Neuronal stem cell (in vitro differentiated cells): ENCODE data around the gene CFAP65.

ENCODE experiments used
- DNase-seq: peaks from one replicate; pipeline ENCODE4 v3.0.0-alpha.2; 2013; ENCODE audit warnings: low spot score
- H2AFZ ChIP-seq: one replicate; pipeline ENCODE4 v1.6.1; 2013; ENCODE audit warnings: mild to moderate bottlenecking, low read length, inconsistent platforms
- H2AK5ac ChIP-seq: 2 replicates; pipeline ENCODE4 v1.6.1; 2013; ENCODE audit warnings: low read depth, mild to moderate bottlenecking, inconsistent platforms, low read length, moderate library complexity, mixed read lengths
- H2BK120ac ChIP-seq: 2 replicates; pipeline ENCODE4 v1.6.1; 2013; ENCODE audit warnings: low read depth, mild to moderate bottlenecking, inconsistent platforms, low read length, moderate library complexity, mixed read lengths
- H2BK12ac ChIP-seq: one replicate; pipeline ENCODE4 v1.6.1; 2013; ENCODE audit warnings: low read length, inconsistent platforms
- H2BK15ac ChIP-seq: 2 replicates; pipeline ENCODE4 v1.6.1; 2013; ENCODE audit warnings: mild to moderate bottlenecking, low read length, inconsistent platforms, mixed read lengths
- H2BK5ac ChIP-seq: one replicate; pipeline ENCODE4 v1.6.1; 2013; ENCODE audit warnings: inconsistent platforms, mild to moderate bottlenecking, low read length, moderate library complexity
- H3K14ac ChIP-seq: one replicate; pipeline ENCODE4 v1.6.1; 2013; ENCODE audit warnings: low read length, inconsistent platforms
- H3K18ac ChIP-seq: 2 replicates; pipeline ENCODE4 v1.6.1; 2013; ENCODE audit warnings: low read length, inconsistent platforms
- H3K23ac ChIP-seq: 2 replicates; pipeline ENCODE4 v1.6.1; 2013; ENCODE audit warnings: low read depth, mild to moderate bottlenecking, mixed read lengths, low read length, inconsistent platforms; ENCODE audit not compliant: poor library complexity
- H3K27ac ChIP-seq: replicated peaks from 3 replicates; pipeline ENCODE4 v1.5.1; 2013; ENCODE audit warnings: low read length, inconsistent platforms
- H3K27me3 ChIP-seq, 3 experiments: 2 replicates each; pipeline ENCODE4 v1.6.1; 2013; ENCODE audit warnings: low read length in 3 of 3, mild to moderate bottlenecking in 2 of 3, inconsistent platforms in 1 of 3, low read depth in 1 of 3, mixed read lengths in 1 of 3, moderate library complexity in 1 of 3; ENCODE audit not compliant: control insufficient read depth in 3 of 3, insufficient read depth in 3 of 3
- H3K36me3 ChIP-seq, 2 donors: replicated peaks in 1 of 2; 2 replicates each; pipeline ENCODE4 v1.6.1; 2013; ENCODE audit warnings: low read length in 2 of 2; ENCODE audit not compliant: control insufficient read depth in 2 of 2, insufficient read depth in 2 of 2
- H3K4ac ChIP-seq: 2 replicates; pipeline ENCODE4 v1.6.1; 2013; ENCODE audit warnings: inconsistent platforms, mild to moderate bottlenecking, low read length, moderate library complexity
- H3K4me1 ChIP-seq, 2 donors: 1 replicate in 1 of 2; 2 replicates in 1 of 2; pipeline ENCODE4 v1.6.1; 2013; ENCODE audit warnings: low read length in 2 of 2, low read depth in 1 of 2; ENCODE audit not compliant: control insufficient read depth in 2 of 2, insufficient read depth in 1 of 2
- H3K4me2 ChIP-seq: one replicate; pipeline ENCODE4 v1.6.1; 2013; ENCODE audit warnings: mild to moderate bottlenecking, low read length, inconsistent platforms; ENCODE audit not compliant: insufficient read depth, poor library complexity, severe bottlenecking
- H3K4me3 ChIP-seq, 2 donors: 2 replicates each; pipeline ENCODE4 v1.5.1; 2013; ENCODE audit warnings: low read length in 2 of 2, mild to moderate bottlenecking in 2 of 2, inconsistent platforms in 1 of 2, moderate library complexity in 1 of 2
- H3K79me1 ChIP-seq: one replicate; pipeline ENCODE4 v1.6.1; 2013; ENCODE audit warnings: low read depth, mild to moderate bottlenecking, inconsistent platforms, low read length, moderate library complexity
- H3K9ac ChIP-seq: one replicate; pipeline ENCODE4 v1.6.1; 2013; ENCODE audit warnings: mild to moderate bottlenecking, low read depth, low read length, inconsistent platforms; ENCODE audit not compliant: poor library complexity
- H3K9me3 ChIP-seq, 2 donors: replicated peaks in 1 of 2; 2 replicates each; pipeline versions ENCODE3 to v1.6.1; 2013; ENCODE audit warnings: low read length in 2 of 2, mild to moderate bottlenecking in 2 of 2, inconsistent platforms in 1 of 2, low read depth in 1 of 2, mixed read lengths in 1 of 2, moderate library complexity in 1 of 2; ENCODE audit not compliant: control insufficient read depth in 2 of 2, insufficient read depth in 1 of 2
- H4K8ac ChIP-seq: one replicate; pipeline ENCODE4 v1.6.1; 2013; ENCODE audit warnings: low read depth, mild to moderate bottlenecking, inconsistent platforms, low read length, moderate library complexity
- H4K91ac ChIP-seq: one replicate; pipeline ENCODE4 v1.6.1; 2013; ENCODE audit warnings: low read length, low read depth, mild to moderate bottlenecking, inconsistent platforms; ENCODE audit not compliant: poor library complexity
- WGBS, 2 donors: extraction: QIAGEN DNeasy Blood & Tissue Kit; methylation state at CpG; one replicate each; pipeline ENCODE4 v1.1.7; 2013; ENCODE audit warnings: missing lambda C conversion rate in 2 of 2, mixed read lengths in 1 of 2; ENCODE audit not compliant: insufficient read length in 2 of 2, insufficient replicate concordance in 1 of 2; ENCODE audit errors: extremely low coverage in 2 of 2; 5-methylcytosine and 5-hydroxymethylcytosine counted together

The CFAP65 gene

GRCh38 chr2:219003267-219003634 lies 38.1 kb downstream of the CFAP65 start:
- Histone ChIP-seq H3K4me1 (peaks cover 9 to 20% of the 10 kb centered on the region in 2 donors), H3K14ac (no peak overlapping the region), H4K8ac (no peak overlapping the region), H3K9ac (no peak overlapping the region), H4K91ac (no peak overlapping the region), H3K18ac (peak overlapping the region; percentile 71), H3K4me2 (peak overlapping the region; percentile 69), H3K27ac (no peak overlapping the region), H3K23ac (peak overlapping the region; percentile 5), H3K27me3 (peaks cover 30 to 79% (median 74%) of the 10 kb centered on the region in 3 experiments), H2BK120ac (no peak overlapping the region), H2BK5ac (no peak overlapping the region), H2BK12ac (no peak overlapping the region), H3K4me3 (peak overlapping the region in 1 of 2 donors; percentile 72), H3K9me3 (peaks cover 0 to 1% of the 10 kb centered on the region in 2 donors), H3K4ac (no peak overlapping the region), H3K36me3 (no peaks in the 10 kb centered on the region), H2BK15ac (no peak overlapping the region), H2AK5ac (no peak overlapping the region), H3K79me1 (no peaks in the 10 kb centered on the region), H2AFZ (peak overlapping the region; percentile 73)
- WGBS, 2 donors: no CpG with 5 or more reads among the region's 20 CpGs
- DNase-seq: no peak

GRCh38 chr2:219002395-219003266 lies 38.7 kb downstream of the CFAP65 start:
- Histone ChIP-seq H3K4ac (no peak overlapping the region), H3K9ac (peak overlapping the region; percentile 60), H2AK5ac (peak overlapping the region; percentile 63), H3K36me3 (no peaks in the 10 kb centered on the region), H3K4me1 (peaks cover 9 to 21% of the 10 kb centered on the region in 2 donors), H3K23ac (peak overlapping the region; percentile 5), H2BK5ac (no peak overlapping the region), H3K9me3 (peaks cover 0 to 1% of the 10 kb centered on the region in 2 donors), H3K4me2 (peak overlapping the region; percentile 69), H3K27ac (no peak overlapping the region), H4K91ac (no peak overlapping the region), H3K79me1 (no peaks in the 10 kb centered on the region), H2BK120ac (no peak overlapping the region), H4K8ac (peak overlapping the region; percentile 43), H2BK12ac (no peak overlapping the region), H3K18ac (peak overlapping the region; percentile 71), H2BK15ac (no peak overlapping the region), H3K14ac (peak overlapping the region; percentile 82), H2AFZ (peak overlapping the region; percentile 73), H3K27me3 (peaks cover 30 to 85% (median 80%) of the 10 kb centered on the region in 3 experiments), H3K4me3 (peak overlapping the region in 1 of 2 donors; percentile 72)
- WGBS, 2 donors: no CpG with 5 or more reads among the region's 72 CpGs
- DNase-seq: peak; percentile 59

- Histone ChIP-seq H4K8ac (no peak overlapping the region), H3K9ac (peak overlapping the region; percentile 60), H3K4me3 (no peak overlapping the region), H2BK120ac (no peak overlapping the region), H2BK12ac (no peak overlapping the region), H2AK5ac (peak overlapping the region; percentile 63), H3K14ac (peak overlapping the region; percentile 82), H3K9me3 (peaks cover 0 to 1% of the 10 kb centered on the region in 2 donors), H3K4ac (no peak overlapping the region), H2AFZ (peak overlapping the region; percentile 73), H3K27me3 (peaks cover 30 to 90% (median 88%) of the 10 kb centered on the region in 3 experiments), H3K18ac (peak overlapping the region; percentile 57), H3K4me1 (peaks cover 9 to 21% of the 10 kb centered on the region in 2 donors), H3K36me3 (no peaks in the 10 kb centered on the region), H3K79me1 (no peaks in the 10 kb centered on the region), H2BK15ac (no peak overlapping the region), H4K91ac (no peak overlapping the region), H3K4me2 (peak overlapping the region; percentile 69), H3K27ac (no peak overlapping the region), H3K23ac (peak overlapping the region; percentile 99), H2BK5ac (no peak overlapping the region)
- WGBS, 2 donors: no CpG with 5 or more reads among the region's 70 CpGs
- DNase-seq: no peak
Measured at GRCh38 chr2:219001577-219002394, 39.5 kb downstream of the CFAP65 start.
